ENCODE measurements around the gene ADAMTSL1.

ADAMTSL1 gene

GRCh38 chr9:18500451-18500850, 26.5 kb downstream of the ADAMTSL1 start:
- no peak for DNase-seq

- no peak for DNase-seq
Observed at GRCh38 chr9:18501949-18502348, 28.0 kb downstream of the ADAMTSL1 start.

GRCh38 chr9:18502546-18502945, 28.6 kb downstream of the ADAMTSL1 start:
- no peak for DNase-seq

GRCh38 chr9:18504707-18505106, 30.8 kb downstream of the ADAMTSL1 start:
- DNase-seq: no peak

- DNase-seq: no peak
Observed at GRCh38 chr9:18507151-18507550, 33.2 kb downstream of the ADAMTSL1 start.

- DNase-seq: no peak
Observed at GRCh38 chr9:18516514-18516913, 42.6 kb downstream of the ADAMTSL1 start.

- peak; percentile 55 for DNase-seq
Observed at GRCh38 chr9:18516965-18517364, 43.0 kb downstream of the ADAMTSL1 start.

- no peak for DNase-seq
Observed at GRCh38 chr9:18520416-18521047, 46.6 kb downstream of the ADAMTSL1 start.

GRCh38 chr9:18526685-18527084, 52.7 kb downstream of the ADAMTSL1 start:
- no peak for DNase-seq

- DNase-seq: no peak
Observed at GRCh38 chr9:18531136-18532065, 57.4 kb downstream of the ADAMTSL1 start.

GRCh38 chr9:18534611-18535010, 60.7 kb downstream of the ADAMTSL1 start:
- no peak for DNase-seq

- DNase-seq: no peak
Observed at GRCh38 chr9:18536554-18536953, 62.6 kb downstream of the ADAMTSL1 start.

- DNase-seq: no peak
Observed at GRCh38 chr9:18539203-18539693, 65.3 kb downstream of the ADAMTSL1 start.

- no peak for DNase-seq
Observed at GRCh38 chr9:18542837-18543405, 69.0 kb downstream of the ADAMTSL1 start.

GRCh38 chr9:18543406-18544192, 69.6 kb downstream of the ADAMTSL1 start:
- DNase-seq: no peak

- DNase-seq: no peak
Observed at GRCh38 chr9:18544456-18544855, 70.5 kb downstream of the ADAMTSL1 start.

- DNase-seq: no peak
Observed at GRCh38 chr9:18545636-18546360, 71.8 kb downstream of the ADAMTSL1 start.

- DNase-seq: no peak
Observed at GRCh38 chr9:18548456-18548855, 74.5 kb downstream of the ADAMTSL1 start.

GRCh38 chr9:18549772-18550171, 75.8 kb downstream of the ADAMTSL1 start:
- DNase-seq: no peak

GRCh38 chr9:18550286-18550685, 76.3 kb downstream of the ADAMTSL1 start:
- DNase-seq: no peak

GRCh38 chr9:18554244-18554643, 80.3 kb downstream of the ADAMTSL1 start:
- no peak for DNase-seq
